BJ (cell line): Measurements from ENCODE around the gene MS4A5. TPM values are rescaled to one million over a fixed set of nuclear protein-coding genes. Genes with fewer than 3 reads are reported as not detected.

Source experiments
- CTCF ChIA-PET: fragments of 350-600 bp; formaldehyde crosslinking; extraction: SDS; loops from one replicate; lab custom pipeline; 2021; ENCODE audit warnings: antibody characterized with exemption, inconsistent platforms; lab: Yijun Ruan, JAX
- POLR2A ChIA-PET: fragments of 300-600 bp; sonication (Branson Sonifier 250); formaldehyde crosslinking; extraction: SDS; loops from one replicate; lab custom pipeline; 2021; ENCODE audit warnings: antibody characterized with exemption; lab: Charles Lee
- DNase-seq: peaks from one replicate; pipeline ENCODE4 v3.0.0-alpha.2; 2011; ENCODE audit warnings: low read depth
- H3K27me3 ChIP-seq: 2 replicates; pipeline ENCODE4 v1.6.0; 2011; ENCODE audit warnings: low read length; ENCODE audit not compliant: control insufficient read depth, insufficient read depth
- H3K36me3 ChIP-seq: 2 replicates; pipeline ENCODE4 v1.5.1; 2011; ENCODE audit warnings: low read length; ENCODE audit not compliant: control insufficient read depth, insufficient read depth
- H3K4me3 ChIP-seq: 2 replicates; pipeline ENCODE4 v1.5.1; 2011; ENCODE audit warnings: low read depth, mild to moderate bottlenecking, control low read depth, low read length
- CTCF ChIP-seq: IDR thresholded peaks from 2 replicates; pipeline ENCODE4 v1.5.1; 2011; ENCODE audit warnings: low read depth, mild to moderate bottlenecking, control low read depth, inconsistent platforms, low read length, moderate library complexity; ENCODE audit not compliant: insufficient read depth
- polyA plus RNA-seq: library from polyadenylated mRNA; depleted of rRNA; stranded (reverse); fragments of >200 nt; gene quantifications from 2 replicates; pipeline ENCODE4 v1.2.3, GENCODE V29; 2011

Gene MS4A5
- polyA plus RNA-seq, 1 experiment = not detected

GRCh38 chr11:60469723-60470122, 40.4 kb downstream of the MS4A5 start:
- ChIA-PET CTCF (no interaction called here), POLR2A (no interaction called here)
- DNase-seq = no peak
- no peaks in the 10 kb centered on the region for H3K36me3 ChIP-seq
- no peak for TF ChIP-seq CTCF
- no peak overlapping the region for H3K4me3 ChIP-seq
- H3K27me3 ChIP-seq = no peaks in the 10 kb centered on the region

- Histone ChIP-seq H3K27me3 (no peaks in the 10 kb centered on the region), H3K4me3 (no peak overlapping the region), H3K36me3 (no peaks in the 10 kb centered on the region)
- no peak for DNase-seq
- ChIA-PET CTCF (no interaction called here), POLR2A (no interaction called here)
- TF ChIP-seq CTCF = no peak
These were observed 47.7 kb downstream of the MS4A5 start for GRCh38 chr11:60477035-60477445.

GRCh38 chr11:60482361-60482760, 53.0 kb downstream of the MS4A5 start:
- CTCF ChIA-PET = no interaction called here
- DNase-seq = no peak
- POLR2A ChIA-PET = no interaction called here
- no peaks in the 10 kb centered on the region for H3K36me3 ChIP-seq
- H3K27me3 ChIP-seq = no peaks in the 10 kb centered on the region
- TF ChIP-seq CTCF = no peak
- no peak overlapping the region for H3K4me3 ChIP-seq

GRCh38 chr11:60485987-60486386, 56.6 kb downstream of the MS4A5 start:
- DNase-seq = no peak
- ChIA-PET POLR2A (no interaction called here), CTCF (no interaction called here)
- no peak for TF ChIP-seq CTCF
- Histone ChIP-seq H3K27me3 (no peaks in the 10 kb centered on the region), H3K4me3 (no peak overlapping the region), H3K36me3 (no peaks in the 10 kb centered on the region)

GRCh38 chr11:60492488-60493009, 63.2 kb downstream of the MS4A5 start, which contains the start of gene MS4A12:
TSS of gene MS4A12 (plus strand) at chr11:60492778. CDS start at chr11:60497319, 4,541 bp downstream.
- no peaks in the 10 kb centered on the region for H3K36me3 ChIP-seq
- no peak for DNase-seq
- H3K27me3 ChIP-seq = no peaks in the 10 kb centered on the region
- ChIA-PET CTCF (no interaction called here), POLR2A (no interaction called here)
- no peak for TF ChIP-seq CTCF
- H3K4me3 ChIP-seq = no peak within 1 kb of the TSS
